Stimulated activated CD4-positive, alpha-beta T cell treated with anti-CD3 and anti-CD28 coated beads, Interleukin-15, amount 100 ng/mL, for 1 hour (primary cell): ENCODE data around the gene GPRC5B.

Experiments used
- DNase-seq, 2 donors: peaks; one replicate each; pipeline ENCODE4 v3.0.0-alpha.2; 2020; ENCODE audit warnings: low read depth in 1 of 2, low spot score in 1 of 2

GPRC5B gene, protein sequence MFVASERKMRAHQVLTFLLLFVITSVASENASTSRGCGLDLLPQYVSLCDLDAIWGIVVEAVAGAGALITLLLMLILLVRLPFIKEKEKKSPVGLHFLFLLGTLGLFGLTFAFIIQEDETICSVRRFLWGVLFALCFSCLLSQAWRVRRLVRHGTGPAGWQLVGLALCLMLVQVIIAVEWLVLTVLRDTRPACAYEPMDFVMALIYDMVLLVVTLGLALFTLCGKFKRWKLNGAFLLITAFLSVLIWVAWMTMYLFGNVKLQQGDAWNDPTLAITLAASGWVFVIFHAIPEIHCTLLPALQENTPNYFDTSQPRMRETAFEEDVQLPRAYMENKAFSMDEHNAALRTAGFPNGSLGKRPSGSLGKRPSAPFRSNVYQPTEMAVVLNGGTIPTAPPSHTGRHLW

DNA sequence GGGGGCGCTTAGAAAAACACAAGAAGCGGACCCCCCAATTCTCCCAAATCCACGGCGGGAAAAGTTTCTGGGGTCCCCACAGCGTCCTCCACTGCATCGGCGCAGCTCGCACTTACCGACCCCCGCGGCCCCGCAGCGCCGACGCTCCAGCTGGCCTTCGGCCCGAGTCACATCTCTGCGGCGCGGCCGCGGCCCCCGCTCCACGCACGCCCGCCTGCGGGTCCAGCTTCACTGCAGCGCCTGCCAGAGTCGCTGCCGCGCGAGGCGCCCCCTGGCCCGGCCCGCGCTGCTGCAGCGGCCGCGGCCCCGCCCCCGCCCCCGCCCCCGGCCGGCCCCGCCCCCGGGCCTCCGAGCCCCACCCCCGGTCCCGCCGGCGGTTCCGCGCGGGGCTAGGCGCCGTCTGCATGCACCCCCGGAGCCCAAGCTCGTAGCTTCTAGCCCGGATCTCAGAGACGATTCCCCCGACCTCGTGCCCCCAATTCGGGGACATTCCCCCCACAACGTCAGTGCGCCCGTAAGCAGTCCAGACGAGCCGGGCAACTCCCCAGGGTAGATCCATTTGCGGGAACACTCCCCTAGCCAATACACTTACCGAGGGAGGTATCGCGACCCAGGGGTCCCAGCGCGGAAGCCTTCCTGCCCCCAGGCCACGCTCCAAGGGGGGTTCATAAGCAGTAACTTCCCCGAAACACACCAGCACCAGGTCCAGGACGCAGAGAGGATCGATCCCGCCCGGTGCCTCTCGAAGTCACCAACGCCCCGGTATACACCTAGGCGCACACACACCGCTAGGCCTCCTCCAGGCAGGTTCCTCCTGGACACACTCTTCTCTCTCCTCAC, at the start of gene GPRC5B:
TSS of gene GPRC5B (minus strand) at position 238 of the 840 bp plus-strand sequence. CDS start 12,003 bp downstream, outside the sequence.
- DNase-seq: peak; percentile 28 to 34

DNA sequence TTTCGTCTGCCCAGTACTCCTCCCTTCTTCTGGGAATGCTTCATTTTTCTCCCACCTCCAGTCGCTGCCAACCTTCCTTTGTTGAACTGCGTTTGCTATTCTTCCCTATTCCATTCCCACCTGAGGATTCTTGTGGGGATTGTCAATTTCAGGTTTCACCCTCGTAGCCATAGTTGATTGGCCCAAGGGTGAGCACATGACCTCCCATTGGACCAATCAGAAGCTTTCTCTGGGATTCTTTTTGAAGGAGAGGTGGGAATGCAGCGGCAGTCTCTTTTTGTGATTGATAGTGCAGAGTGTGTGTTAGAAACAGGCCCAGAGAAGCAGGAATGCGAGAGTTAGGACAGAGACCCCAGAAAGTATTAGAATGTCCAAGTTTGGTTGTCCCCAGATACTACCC, 49.1 kb upstream of the GPRC5B start:
- DNase-seq: no peak

DNA sequence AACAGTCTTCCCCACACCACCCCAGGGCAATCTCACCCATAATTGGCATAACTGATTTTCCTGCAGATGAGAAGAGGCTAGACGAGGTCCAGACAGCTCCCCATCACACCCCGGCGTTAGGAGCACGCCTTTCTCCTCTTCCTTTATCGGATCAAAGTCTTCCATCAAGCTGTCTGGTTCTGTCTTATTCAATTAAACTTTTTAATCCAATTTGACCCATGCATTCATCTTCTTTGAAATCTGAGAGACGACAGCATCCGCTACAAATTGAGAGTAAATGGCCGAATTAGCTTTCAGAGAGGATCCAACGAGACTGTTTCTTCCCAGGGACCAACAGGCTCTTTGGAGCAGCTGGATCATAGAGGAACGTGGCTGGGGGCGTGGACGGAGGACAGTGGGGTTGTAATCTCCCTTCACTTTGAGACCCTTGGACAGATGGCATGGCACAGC, 44.4 kb upstream of the GPRC5B start:
- DNase-seq: no peak

DNA sequence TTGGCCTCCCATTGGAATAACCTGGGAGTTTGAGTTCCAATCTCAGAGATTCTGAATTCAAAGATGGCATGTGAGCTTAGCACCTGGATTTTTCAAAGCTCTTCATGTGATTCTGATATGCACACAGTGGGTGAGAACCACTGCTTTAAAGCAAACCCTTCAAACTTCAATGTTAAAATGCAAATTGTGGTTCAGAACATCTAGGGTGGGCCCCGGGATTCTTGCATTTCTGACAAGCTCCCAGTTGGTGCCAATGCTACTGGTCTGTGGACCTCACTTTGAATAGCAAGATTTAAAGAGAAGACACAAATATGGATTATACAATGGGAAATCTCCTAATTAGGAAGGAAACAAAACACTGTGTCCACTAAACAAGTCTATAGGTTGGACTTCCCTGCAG, 43.8 kb upstream of the GPRC5B start:
- no peak for DNase-seq

DNA sequence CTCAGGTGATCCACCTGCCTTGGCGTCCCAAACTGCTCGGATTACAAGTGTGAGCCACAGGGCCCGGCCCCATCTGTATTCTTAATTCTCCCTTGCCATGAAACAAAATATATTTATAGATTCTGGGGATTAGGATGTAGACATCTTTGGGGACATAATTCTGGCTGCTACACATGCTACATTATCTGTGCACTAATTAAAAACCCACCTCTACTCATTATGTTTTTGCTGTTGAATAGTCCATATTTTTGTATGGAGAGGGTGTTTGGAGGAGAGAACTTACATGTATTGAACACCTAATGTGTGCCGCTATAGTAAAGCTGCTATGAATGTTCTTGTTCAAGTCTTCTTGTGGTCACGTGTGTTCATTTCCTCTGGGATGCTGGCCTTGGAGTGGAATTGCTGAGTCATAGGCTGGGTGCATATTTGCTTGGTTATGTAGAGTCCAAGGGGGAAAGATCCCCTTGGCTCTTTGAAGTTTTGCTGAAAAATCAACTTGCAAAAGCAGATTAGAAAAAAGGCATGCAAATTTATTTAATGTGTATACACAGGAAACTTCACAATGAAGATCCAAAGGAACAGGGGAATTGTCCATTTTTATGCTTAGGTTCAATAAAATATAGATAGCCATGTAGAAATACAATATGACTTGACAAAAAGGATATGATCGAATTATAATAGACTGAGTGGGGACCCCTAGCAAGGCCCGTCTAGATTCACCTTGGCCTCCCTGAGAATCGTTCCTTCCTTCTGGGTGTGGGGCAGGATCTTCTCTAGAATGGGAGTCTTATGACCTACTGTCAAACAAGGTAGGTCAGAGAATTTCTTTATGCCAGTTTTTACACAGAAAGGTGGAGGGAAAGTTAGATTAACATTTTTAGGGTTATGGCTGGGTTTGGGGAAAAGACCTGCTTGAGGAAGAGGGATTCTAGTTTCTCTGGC, 42.1 kb upstream of the GPRC5B start:
- no peak for DNase-seq

DNA sequence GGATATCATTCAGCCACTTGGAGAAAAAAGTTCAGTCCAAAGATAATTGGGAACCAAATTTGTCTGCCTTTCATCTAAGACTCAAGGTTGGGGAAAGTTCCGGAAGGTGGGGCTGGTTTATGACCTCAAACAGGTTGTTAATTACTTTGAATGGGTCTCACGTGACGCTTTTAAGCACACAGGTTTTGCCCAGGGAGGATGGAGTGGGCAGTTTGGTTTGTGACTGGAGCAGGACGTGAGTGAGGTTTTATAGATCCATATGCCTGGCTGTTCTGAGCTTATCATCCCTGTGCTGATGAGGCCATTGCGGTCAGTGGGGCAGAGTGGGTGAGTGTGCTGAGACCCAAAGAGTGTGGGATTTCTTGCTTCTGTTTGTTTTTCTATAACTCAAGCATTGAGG, 38.7 kb upstream of the GPRC5B start:
- DNase-seq: no peak

DNA sequence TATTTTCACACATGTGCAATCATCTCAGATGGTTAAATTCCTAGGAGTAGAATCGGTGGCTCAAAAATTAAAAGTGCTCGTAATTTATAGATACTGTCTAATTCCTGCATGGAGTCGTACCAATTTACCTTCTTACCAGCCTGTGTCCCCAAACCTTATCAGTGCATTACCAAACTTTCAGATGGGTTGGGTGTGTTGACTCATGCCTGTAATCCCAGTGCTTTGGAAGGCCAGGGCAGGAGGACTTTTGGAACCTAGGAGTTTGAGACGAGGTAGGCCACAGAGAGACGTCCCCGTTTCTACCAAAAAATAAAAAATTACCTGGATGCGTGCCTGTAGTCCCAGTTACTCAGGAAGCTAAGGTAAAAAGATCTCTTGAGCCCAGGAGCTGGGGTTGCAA, 34.5 kb upstream of the GPRC5B start:
- no peak for DNase-seq

DNA sequence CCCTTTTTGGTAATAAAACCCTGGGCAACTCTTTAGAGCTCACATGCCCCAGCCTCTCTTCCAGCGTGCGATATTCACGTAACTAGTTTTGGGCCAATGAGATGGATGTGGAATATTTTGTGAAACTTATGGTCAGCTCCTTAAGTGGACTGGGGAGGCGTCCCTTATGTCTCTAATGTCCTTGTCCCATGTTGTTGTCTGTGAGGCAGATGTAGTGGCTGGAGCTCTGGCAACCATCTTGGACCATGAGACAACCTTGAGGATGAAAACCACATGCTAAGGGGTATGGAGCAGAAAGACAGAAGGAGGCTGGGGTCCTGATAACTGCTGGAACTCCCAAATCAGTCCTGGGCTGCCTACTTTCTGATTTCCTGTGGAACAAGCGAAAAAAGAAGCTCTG, 31.4 kb upstream of the GPRC5B start:
- DNase-seq: no peak

DNA sequence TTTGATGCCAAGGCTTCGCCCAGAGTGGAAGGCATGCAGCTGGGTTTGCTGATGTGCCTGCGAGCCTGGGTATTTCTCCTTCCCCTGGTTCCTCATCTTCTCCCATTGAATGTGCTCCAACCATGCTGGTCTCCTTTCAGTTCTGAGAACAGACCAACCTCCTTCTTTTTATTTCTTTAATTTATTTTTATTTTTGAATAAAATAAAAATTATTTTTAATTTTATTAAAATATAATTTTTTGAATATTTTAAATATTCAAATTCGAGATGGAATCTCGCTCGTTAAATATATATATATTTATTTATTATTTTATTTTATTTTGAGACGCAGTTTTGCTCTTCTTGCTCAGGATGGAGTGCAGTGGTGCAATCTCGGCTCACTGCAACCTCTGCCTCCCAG, 30.2 kb upstream of the GPRC5B start:
- DNase-seq: no peak

DNA sequence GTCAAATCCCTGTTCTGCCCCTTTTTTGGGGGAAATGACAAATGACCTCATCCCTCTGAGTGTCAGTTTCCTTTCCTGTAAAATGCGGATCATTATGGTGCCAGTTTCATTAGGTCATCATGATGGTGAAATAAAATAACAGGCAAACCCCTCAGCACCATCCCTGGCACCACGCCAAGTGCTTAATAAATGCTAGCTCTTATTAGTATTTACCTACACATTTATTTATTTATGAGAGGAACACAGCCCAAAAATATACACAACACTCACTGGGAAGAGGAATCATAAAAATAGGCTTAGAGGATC, 28.6 kb upstream of the GPRC5B start:
- DNase-seq: no peak

DNA sequence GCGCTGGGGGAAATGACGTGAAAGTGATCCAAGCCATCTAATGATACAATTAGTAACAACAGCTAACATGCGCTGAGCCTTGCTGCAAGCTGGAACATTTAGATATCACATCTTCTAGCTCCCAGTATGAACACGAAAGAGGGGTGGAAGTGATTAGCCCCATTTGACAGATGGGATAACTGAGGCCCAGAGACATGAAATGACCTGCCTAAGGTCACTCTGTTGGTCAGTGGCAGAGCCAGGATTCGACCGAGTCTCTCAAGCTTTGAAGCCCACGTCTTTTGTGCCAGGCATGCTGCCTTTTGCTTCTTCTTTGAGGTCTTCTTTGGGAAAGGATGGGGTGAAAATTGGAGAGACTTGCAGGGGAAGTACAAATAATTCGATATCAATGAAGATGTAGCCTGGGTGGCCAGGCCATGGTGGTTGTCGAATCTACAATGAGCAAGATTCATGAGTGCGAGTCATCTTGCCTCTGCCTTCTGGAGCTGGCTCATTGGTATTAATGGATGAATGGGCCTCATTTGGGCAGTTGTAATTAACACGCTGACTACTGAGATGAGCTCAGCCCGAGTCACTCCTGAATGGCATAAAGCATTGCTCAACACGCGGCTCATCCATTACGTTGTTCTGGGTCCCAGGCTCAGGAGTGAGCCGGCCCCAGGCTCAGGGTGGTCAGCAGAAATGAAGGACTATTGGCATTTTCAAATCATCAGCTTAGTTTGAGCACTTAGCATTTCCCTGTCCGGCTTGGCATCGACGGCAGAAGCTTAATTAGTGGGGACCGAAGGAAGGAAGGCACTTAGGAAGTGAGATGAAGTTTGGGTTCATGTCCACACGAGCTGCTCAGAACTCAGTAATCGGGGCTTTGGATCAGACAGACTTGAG, 28.0 kb upstream of the GPRC5B start:
- no peak for DNase-seq

DNA sequence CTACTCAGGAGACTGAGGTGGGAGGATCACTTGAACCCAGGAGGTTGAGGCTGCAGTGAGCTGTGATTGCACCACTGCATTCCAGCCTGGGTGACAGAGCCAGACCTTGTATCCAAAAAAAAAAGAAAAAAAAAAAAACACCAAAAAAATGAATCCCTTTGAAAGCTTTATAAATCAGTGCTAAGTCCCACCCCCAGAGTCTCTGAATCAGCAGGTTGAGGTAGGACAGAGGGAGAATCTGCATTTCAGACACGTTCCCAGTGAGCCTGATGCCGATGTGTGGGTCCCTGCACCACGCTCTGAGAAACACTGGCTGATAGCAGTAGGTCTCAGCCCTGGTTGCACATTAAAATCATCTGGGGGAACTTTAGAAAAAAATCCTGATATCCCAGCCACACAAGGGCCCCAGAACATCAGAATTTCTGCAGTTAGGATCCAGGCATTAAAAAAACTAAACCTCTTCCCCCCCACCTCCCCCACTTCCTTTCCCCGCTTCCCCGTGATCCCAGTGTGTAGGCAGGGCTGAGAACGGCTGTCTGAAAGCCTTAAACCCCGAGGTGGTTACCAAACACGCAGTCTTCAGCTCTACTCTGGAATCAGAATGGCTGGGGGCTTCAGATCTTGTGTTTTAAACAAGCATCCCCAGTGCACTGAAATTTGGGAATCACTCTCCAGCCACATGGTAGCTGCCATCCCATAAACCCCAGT, 27.3 kb upstream of the GPRC5B start:
- DNase-seq: no peak

DNA sequence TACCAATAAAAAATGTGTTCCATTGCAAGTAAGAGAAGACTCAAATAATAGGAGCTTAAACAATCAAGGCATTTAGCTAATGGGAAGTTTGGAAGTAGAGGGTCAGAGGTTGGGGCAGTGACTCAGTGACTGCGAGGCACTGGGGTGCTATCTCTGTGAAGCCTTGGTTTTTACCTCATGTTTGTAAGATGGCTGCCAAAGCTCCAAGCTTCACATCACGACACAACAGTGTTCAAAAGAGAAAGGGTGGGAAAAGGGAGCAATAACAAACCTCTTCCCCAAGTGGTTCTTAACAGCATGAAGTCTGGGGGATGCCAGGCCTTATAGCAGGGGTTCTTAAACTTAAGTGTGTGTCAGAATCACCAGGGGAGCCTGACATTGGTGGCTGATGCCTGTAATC, 26.6 kb upstream of the GPRC5B start:
- DNase-seq: no peak

DNA sequence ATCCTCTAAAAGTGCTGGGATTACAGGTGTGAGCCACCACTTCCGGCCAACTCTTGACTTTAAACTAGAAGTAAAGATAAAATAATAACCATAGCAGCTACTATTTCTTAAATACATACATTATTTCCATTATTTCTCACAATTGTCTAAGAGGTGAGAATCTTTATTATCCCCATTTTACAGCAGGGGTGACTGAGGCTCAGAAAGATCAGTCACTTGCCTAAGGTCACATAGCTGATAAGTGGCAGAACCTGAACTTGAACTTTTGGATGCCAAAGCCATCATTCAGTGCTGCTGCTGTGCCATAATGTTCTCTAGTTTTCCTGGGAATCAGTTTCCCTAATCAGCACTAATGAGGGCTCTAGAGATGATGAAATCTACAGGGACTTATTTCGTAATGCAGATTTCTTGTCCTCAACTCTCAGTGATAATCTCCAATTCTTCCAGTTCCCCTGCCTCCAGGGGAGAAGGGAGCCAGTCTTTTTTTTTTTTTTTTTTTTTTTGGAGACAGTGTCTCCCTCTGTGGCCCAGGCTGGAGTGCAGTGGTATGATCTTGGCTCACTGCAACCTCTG, 25.2 kb upstream of the GPRC5B start:
- DNase-seq: no peak

DNA sequence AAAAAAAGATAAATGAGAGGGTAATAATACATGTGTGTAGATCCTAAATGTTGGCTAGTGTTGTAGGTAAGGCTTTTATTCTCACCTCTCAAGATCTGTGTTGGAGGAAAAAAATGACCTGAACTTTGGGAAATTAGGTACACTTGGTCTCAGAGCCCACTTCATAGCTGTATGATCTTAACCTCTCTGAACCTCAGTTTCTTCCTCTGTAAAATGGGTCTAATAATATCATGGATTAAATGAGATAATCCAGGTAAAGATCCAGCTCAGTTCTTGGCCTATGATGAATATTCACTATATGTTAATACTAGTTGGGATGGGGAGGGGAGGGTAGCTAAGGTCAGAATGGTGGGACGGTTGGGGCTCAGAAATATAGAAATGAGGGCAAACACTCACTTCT, 24.3 kb upstream of the GPRC5B start:
- no peak for DNase-seq

DNA sequence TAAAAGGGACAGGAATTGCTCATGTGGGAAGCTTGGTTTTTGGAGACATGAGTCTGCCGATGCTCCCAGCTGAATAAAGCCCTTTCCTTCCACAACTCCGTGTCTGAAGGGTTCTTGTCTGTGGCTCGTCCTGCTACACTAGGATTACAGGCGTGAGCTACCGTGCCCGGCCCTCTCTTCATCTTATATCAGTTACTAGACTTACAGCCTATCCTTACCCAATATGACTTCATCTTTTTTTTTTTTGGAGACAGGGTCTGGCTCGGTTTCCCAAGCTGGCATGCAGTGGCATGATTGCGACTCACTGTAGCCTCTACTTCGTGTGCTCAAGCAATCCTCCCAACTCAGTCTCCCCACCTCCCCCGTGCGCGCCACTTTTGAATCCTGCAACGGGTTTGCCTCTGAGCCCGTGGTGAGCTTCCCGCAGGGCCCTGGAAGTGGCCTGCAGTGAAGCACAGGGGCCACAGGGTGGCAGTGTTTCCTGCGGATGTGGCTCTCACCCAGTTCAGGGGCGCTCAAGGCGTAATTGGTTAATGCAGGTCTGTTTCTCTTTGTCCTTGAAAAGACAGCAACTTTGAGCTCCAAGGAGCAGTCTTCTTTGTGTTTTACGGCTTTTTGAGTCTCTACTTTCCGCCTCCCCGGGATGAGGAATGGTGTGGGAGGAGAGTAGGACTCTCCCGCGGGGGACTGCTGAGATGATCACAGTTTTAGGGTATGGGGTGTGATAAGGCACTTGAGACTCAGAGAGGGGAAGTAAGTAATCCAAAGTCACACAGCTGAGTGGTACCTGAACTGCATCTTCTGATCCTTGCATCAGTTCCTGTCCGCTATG, 22.7 kb upstream of the GPRC5B start:
- DNase-seq: peak; percentile 40 to 57

DNA sequence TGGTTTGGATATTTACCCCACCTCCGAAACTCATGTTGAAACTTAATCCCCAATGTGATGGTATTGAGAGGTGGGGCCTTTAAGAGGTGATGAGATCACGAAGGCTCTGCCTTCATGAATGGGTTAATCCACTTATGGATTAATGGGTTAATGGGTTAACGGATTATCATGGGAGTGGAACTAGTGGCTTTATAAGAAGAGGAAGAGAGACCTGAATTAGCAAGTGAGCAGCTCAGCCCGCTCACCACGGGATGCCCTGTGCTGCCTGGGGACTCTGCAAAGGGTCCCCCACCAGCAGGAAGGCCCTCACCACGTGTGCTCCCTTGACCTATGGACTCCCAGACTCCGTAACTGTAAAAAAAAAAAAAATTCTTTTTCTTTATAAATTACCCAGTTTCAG, 16.5 kb upstream of the GPRC5B start:
- DNase-seq: no peak

DNA sequence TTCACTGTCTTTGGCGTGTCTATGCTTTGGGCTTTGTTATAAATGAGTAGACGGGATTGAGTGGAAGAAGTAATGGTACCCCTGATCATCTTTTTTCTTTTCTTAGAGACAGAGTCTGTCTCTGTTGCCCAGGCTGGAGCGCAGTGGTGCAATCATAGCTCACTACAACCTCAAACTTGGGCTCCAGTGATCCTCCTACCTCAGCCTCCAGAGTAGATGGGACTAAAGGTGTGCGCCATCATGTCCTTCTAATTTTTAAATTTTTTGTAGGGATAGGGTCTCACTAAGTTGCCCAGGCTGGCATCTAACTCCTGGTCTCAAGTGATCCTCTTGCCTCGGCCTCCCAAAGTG, 14.9 kb upstream of the GPRC5B start:
- no peak for DNase-seq
